ENCODE measurements around the gene MRPL14. TPM values are rescaled to one million over a fixed set of nuclear protein-coding genes. Genes with fewer than 3 reads are reported as not detected.

Gene MRPL14
- total and polyA plus RNA-seq, 9 of the 15 experiments (the other 6 are each of a cell fraction or from before 2014, with no cell fraction given), result 126 to 424 (median 165) TPM

DNA sequence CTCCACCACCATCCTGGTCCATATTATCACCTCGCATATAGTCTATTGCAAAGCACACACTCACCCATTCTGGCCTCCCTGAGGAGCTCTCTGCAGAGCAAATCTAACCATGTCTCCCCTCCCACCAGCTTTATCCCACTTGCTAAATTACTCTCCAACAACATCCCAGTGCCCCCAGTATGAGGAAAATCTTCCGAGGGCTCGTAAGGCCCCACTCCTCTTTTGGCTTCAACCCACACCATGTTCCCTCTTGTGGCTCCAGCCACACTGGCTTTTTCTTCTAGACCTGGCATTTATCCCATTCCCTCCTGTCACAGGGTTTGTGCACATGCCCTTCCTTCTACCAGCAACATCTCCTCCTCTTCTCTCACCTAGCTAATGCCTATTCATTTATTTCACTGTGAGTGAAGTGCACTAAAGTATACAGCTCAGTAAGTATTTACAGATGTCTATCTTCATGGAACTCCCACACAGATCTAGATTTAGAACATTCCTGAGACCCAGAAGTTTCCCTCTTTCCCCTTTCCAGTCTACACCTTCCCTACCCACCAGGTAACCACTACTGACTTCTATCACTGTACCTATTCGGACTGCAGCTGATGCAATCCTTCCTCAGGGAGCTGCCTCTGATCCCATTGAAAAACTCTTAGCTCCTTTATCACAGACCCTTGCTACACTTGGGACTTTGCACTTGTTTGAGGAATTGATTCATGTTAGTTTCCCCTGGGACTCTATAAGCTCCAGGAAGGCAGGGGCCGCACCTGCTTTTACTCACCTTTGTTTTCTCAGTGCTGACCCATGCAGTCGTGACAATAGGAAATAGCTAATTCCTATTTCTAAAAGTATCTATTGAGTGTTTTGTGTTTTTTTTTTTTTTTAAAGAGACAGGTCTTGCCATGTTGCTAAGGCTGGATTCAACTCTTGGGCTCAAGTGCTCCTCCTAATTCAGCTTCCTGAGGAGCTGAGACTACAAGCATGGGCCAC, 15.5 kb downstream of the MRPL14 start:
- H3K4me2 ChIP-seq (ENCODE audit: insufficient read depth, low read length), result no peak overlapping the region
- no peak overlapping the region for H3K4me3 ChIP-seq
- DNase-seq (ENCODE audit: extremely low read depth in 1 of 4, low spot score in 3 of 4) (no peak), FAIRE-seq (no peak), ATAC-seq (no peak)
- peaks cover 14% of the 10 kb centered on the region for H4K20me1 ChIP-seq (replicated peaks; ENCODE audit: control insufficient read depth, insufficient read depth, low read length)
- H3K4me1 ChIP-seq (replicated peaks in 1 of 2; ENCODE audit: control insufficient read depth in 2 of 2, insufficient read depth in 2 of 2, low read length in 2 of 2), result peaks cover 3 to 6% of the 10 kb centered on the region in 2 experiments; a peak in 4 of 5 replicates
- POLR2A ChIA-PET, result interaction anchor here (0.6 to 1.6 kb wide), 14 partner anchors 9 to 1098 kb away, joined by 3 to 9 read pairs (median 3); partner anchors contain the start of genes HSP90AB1, KLHDC3, MRPL14 and TMEM63B
- intact Hi-C loops (cut with micrococcal nuclease) (no loop called here), in situ Hi-C loops (cut with MboI) (no loop called here)
- H3K27me3 ChIP-seq (ENCODE audit: control insufficient read depth in 2 of 2, insufficient read depth in 2 of 2, low read length in 2 of 2), result no peaks in the 10 kb centered on the region
- TF ChIP-seq POLR2B (IDR thresholded peaks at IDR 0.05; ENCODE audit: low read depth, partially characterized antibody), result peak; percentile 35
- peak; percentile 63; the same call in 1 of the 2 replicates for TF ChIP-seq SUPT5H (IDR thresholded peaks at IDR 0.05)
- peak; percentile 51; the same call in 1 of the 2 replicates for TF ChIP-seq POLR2A (conservative IDR thresholded peaks at IDR 0.05)
- no peak for TF ChIP-seq LARP7 (IDR thresholded peaks at IDR 0.05)
- no peak for TF ChIP-seq SMAD3 (CRISPR knock-in tag; conservative IDR thresholded peaks at IDR 0.05)
- H2AFZ ChIP-seq (ENCODE audit: low read depth, low read length), result no peak overlapping the region
- H3K27ac ChIP-seq (ENCODE audit: extremely low read depth, low read depth, low read length), result no peak overlapping the region
- no TSS peak for BruUV-seq (replicated peaks)
- H3K9me1 ChIP-seq (ENCODE audit: control insufficient read depth, insufficient read depth, low read length), result peaks cover 4% of the 10 kb centered on the region
- 85% methylated on average over 6 of the region's 6 CpGs for WGBS (ENCODE audit: insufficient coverage, low coverage, missing lambda C conversion rate)
- no peak overlapping the region for H3K9ac ChIP-seq (ENCODE audit: insufficient read depth in 1 of 2, low read depth in 2 of 2, low read length in 2 of 2)
- peaks cover 58% of the 10 kb centered on the region for H3K79me2 ChIP-seq (ENCODE audit: control insufficient read depth, insufficient read depth, low read length)
- no peaks in the 10 kb centered on the region for H3K9me3 ChIP-seq (replicated peaks; ENCODE audit: control insufficient read depth, insufficient read depth, low read depth, low read length)
- CTCF ChIA-PET (ENCODE audit: low intra/inter-chr PET ratio), result no interaction called here
- peaks cover 95% of the 10 kb centered on the region for H3K36me3 ChIP-seq (ENCODE audit: control insufficient read depth, insufficient read depth, low read length)

DNA sequence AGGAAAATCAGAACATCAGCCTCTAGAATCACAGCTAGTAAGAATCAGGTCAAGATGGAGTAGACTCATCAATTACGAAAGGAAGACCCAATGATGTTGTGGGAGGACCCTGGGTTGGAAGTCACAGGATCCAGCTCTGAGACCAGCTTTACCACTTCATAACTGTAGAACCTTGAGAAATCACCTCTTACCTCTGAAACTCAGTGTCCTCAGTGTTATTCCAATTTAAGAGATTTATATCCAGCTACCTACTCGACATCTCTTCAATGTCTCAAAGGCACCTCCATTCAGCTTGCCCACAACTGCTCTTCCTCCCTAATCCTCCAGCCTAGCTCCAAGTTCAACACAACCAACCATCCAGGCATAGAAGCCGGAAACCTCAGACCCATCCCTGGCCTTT, 16.3 kb downstream of the MRPL14 start:
- 88% methylated on average over 3 of the region's 3 CpGs for WGBS (ENCODE audit: insufficient coverage, low coverage, missing lambda C conversion rate)
- Histone ChIP-seq H3K27me3 (ENCODE audit: control insufficient read depth in 2 of 2, insufficient read depth in 2 of 2, low read length in 2 of 2) (no peaks in the 10 kb centered on the region), H2AFZ (ENCODE audit: low read depth, low read length) (no peak overlapping the region), H3K4me2 (ENCODE audit: insufficient read depth, low read length) (no peak overlapping the region), H3K9me1 (ENCODE audit: control insufficient read depth, insufficient read depth, low read length) (peaks cover 4% of the 10 kb centered on the region), H3K79me2 (ENCODE audit: control insufficient read depth, insufficient read depth, low read length) (peaks cover 54% of the 10 kb centered on the region), H3K4me3 (no peak overlapping the region), H3K27ac (ENCODE audit: extremely low read depth, low read depth, low read length) (no peak overlapping the region), H3K36me3 (ENCODE audit: control insufficient read depth, insufficient read depth, low read length) (peaks cover 95% of the 10 kb centered on the region), H3K9ac (ENCODE audit: insufficient read depth in 1 of 2, low read depth in 2 of 2, low read length in 2 of 2) (no peak overlapping the region), H3K9me3 (replicated peaks; ENCODE audit: control insufficient read depth, insufficient read depth, low read depth, low read length) (no peaks in the 10 kb centered on the region), H3K4me1 (replicated peaks in 1 of 2; ENCODE audit: control insufficient read depth in 2 of 2, insufficient read depth in 2 of 2, low read length in 2 of 2) (peaks cover 0 to 3% of the 10 kb centered on the region in 2 experiments; a peak in 2 of 5 replicates), H4K20me1 (replicated peaks; ENCODE audit: control insufficient read depth, insufficient read depth, low read length) (peaks cover 7% of the 10 kb centered on the region)
- TF ChIP-seq KLF10 (CRISPR knock-in tag; IDR thresholded peaks at IDR 0.05) (no peak), ETS2 (tag; IDR thresholded peaks at IDR 0.05; ENCODE audit: borderline replicate concordance, poor library complexity, severe bottlenecking) (no peak), KDM5B (IDR thresholded peaks at IDR 0.05; ENCODE audit: insufficient replicate concordance, low read depth, low read length) (no peak), CBX8 (IDR thresholded peaks at IDR 0.05; ENCODE audit: borderline replicate concordance, extremely low read depth, low read depth, low read length, poor library complexity, severe bottlenecking) (no peak), PML (IDR thresholded peaks at IDR 0.05; ENCODE audit: low read length) (no peak), CREB1 (IDR thresholded peaks at IDR 0.05) (no peak), CREB1 (CRISPR knock-in tag; IDR thresholded peaks at IDR 0.05) (no peak), NFIC (IDR thresholded peaks at IDR 0.05) (no peak), TARDBP (IDR thresholded peaks at IDR 0.05) (no peak)
- ATAC-seq (no peak), DNase-seq (ENCODE audit: extremely low read depth in 1 of 4, low spot score in 3 of 4) (no peak), FAIRE-seq (no peak)
- in situ Hi-C loops (cut with MboI), result no loop called here
- BruUV-seq (replicated peaks), result TSS peak; percentile 14
- ChIA-PET POLR2A (interaction anchor here (0.7 to 2.7 kb wide), 8 partner anchors 9 to 27 kb away, joined by 3 to 14 read pairs (median 4); partner anchors contain the start of genes MRPL14 and TMEM63B), CTCF (ENCODE audit: low intra/inter-chr PET ratio) (no interaction called here)
- intact Hi-C loops (cut with micrococcal nuclease), result no loop called here

Data from K562 (cell line).